GM12878 (cell line): ENCODE measurements around the gene ENDOG. TPM values are rescaled to one million over a fixed set of nuclear protein-coding genes. Genes with fewer than 3 reads are reported as not detected.

ENCODE experiments used
- ASH2L ChIP-seq: fragments of 300-600, 200-600 bp; sonication (generic); IDR thresholded peaks from 2 replicates; pipeline ENCODE4 v1.6.1; 2017; ENCODE audit warnings: low read depth, mild to moderate bottlenecking, borderline replicate concordance
- CBX5 ChIP-seq: sonication (generic); IDR thresholded peaks from 2 replicates; pipeline ENCODE4 v1.6.1; 2016; ENCODE audit warnings: low read depth, moderate library complexity, mild to moderate bottlenecking, inconsistent platforms
- CREB1 ChIP-seq: IDR thresholded peaks from 2 replicates; pipeline ENCODE4 v1.6.1; 2012; ENCODE audit warnings: low read depth, mild to moderate bottlenecking, inconsistent platforms
- ELK1 ChIP-seq: IDR thresholded peaks from 2 replicates; pipeline ENCODE4 v1.6.1; 2012; ENCODE audit warnings: low read depth, low read length, improper control_type of control experiment
- MTA2 ChIP-seq: fragments of 450-650 bp; IDR thresholded peaks from 2 replicates; pipeline ENCODE4 v1.6.1; 2016; ENCODE audit warnings: low read depth, mild to moderate bottlenecking, moderate library complexity
- NFYA ChIP-seq: IDR thresholded peaks from 2 replicates; pipeline ENCODE4 v1.6.1; 2011; ENCODE audit warnings: low read depth, mild to moderate bottlenecking, low read length, improper control_type of control experiment, borderline replicate concordance
- PAX5 ChIP-seq: IDR thresholded peaks from 2 replicates; pipeline ENCODE4 v1.6.1; 2011; ENCODE audit warnings: low read depth, low read length, borderline replicate concordance
- POLR2AphosphoS5 ChIP-seq: IDR thresholded peaks from 2 replicates; pipeline ENCODE4 v1.6.1; 2011; ENCODE audit warnings: mild to moderate bottlenecking, low read length, inconsistent platforms
- REST ChIP-seq: IDR thresholded peaks from 2 replicates; pipeline ENCODE4 v1.6.1; 2012; ENCODE audit warnings: mild to moderate bottlenecking, low read depth, low read length
- SIX5 ChIP-seq: IDR thresholded peaks from 2 replicates; pipeline ENCODE4 v1.6.1; 2011; ENCODE audit warnings: mild to moderate bottlenecking, low read depth, low read length, moderate library complexity; ENCODE audit not compliant: severe bottlenecking
- SMAD5 ChIP-seq: IDR thresholded peaks from 2 replicates; pipeline ENCODE4 v1.6.1; 2016; ENCODE audit warnings: antibody characterized with exemption, low read depth
- SRF ChIP-seq, 2 experiments: IDR thresholded peaks; 2 replicates each; pipeline ENCODE4 v1.6.1; 2011; ENCODE audit warnings: low read depth in 2 of 2, low read length in 2 of 2, mild to moderate bottlenecking in 1 of 2, moderate library complexity in 1 of 2
- STAT3 ChIP-seq: IDR thresholded peaks from 2 replicates; pipeline ENCODE4 v1.6.1; 2011; ENCODE audit warnings: low read depth, low read length, improper control_type of control experiment
- TCF3 ChIP-seq: IDR thresholded peaks from 2 replicates; pipeline ENCODE4 v1.6.1; 2012; ENCODE audit warnings: low read depth, mild to moderate bottlenecking, low read length, borderline replicate concordance; ENCODE audit not compliant: insufficient read depth
- YY1 ChIP-seq: IDR thresholded peaks from 2 replicates; pipeline ENCODE4 v1.6.1; 2011; ENCODE audit warnings: low read depth, mild to moderate bottlenecking, low read length
- ZBTB11 ChIP-seq: fragments of 450-650 bp; formaldehyde crosslinking; IDR thresholded peaks from 2 replicates; pipeline ENCODE4 v1.5.0; 2022; ENCODE audit warnings: mild to moderate bottlenecking, missing genetic modification characterization
- ZNF687 ChIP-seq: fragments of 450-650 bp; IDR thresholded peaks from 2 replicates; pipeline ENCODE4 v1.6.1; 2017; ENCODE audit warnings: mild to moderate bottlenecking, moderate library complexity
- polyA plus RNA-seq, 11 experiments: library from polyadenylated mRNA; depleted of rRNA in 4 of 11; unstranded in 6 of 11; stranded (reverse) in 5 of 11; fragments of >200 nt; fragmentation: Nextera tagmentation in 4 of 11; fragmentation: Illumina TruSeq in 1 of 11; extraction: Ambion mirVana in 4 of 11; extraction: Trizol in 1 of 11; gene quantifications; 1 replicate in 1 of 11; 2 replicates in 10 of 11; pipeline versions ENCODE4 v1.2.1 to v1.2.3, GENCODE V29; 2011 to 2016; ENCODE audit warnings: inconsistent platforms in 2 of 11, missing spikeins in 2 of 11, low read depth in 1 of 11
- total RNA-seq, 4 experiments: library from RNA; depleted of rRNA in 3 of 4; stranded (reverse); fragments of >200 nt in 3 of 4; fragmentation: Illumina TruSeq in 1 of 4; extraction: Trizol in 1 of 4; gene quantifications; 2 replicates each; pipeline versions ENCODE4 v1.2.1 to v1.2.3, GENCODE V29; 2013 to 2021

Gene ENDOG
- total and polyA plus RNA-seq, 10 of the 15 experiments (the other 5 are each of a cell fraction or from before 2014, with no cell fraction given): 0.84 to 29.2 (median 9.0) TPM

GRCh38 chr9:128771745-128772519, 46.4 kb upstream of the ENDOG start, which contains the start of gene ZER1 (continued):
- TF ChIP-seq CBX5 (peak; percentile 67; the same call in 1 of the 2 replicates), STAT3 (no peak), ELK1 (peak; percentile 75), TCF3 (peak; percentile 70; the same call in 1 of the 2 replicates), NFYA (no peak), PAX5 (0 out of 2 replicates have a peak, but pooled peaks have one; percentile 5), POLR2AphosphoS5 (peak; percentile 78), CREB1 (peak; percentile 94), SMAD5 (no peak; the same call in 1 of the 2 replicates), MTA2 (no peak), SIX5 (peak; percentile 66), REST (no peak), ASH2L (no peak), YY1 (peak; percentile 87), ZBTB11 (CRISPR knock-in tag) (peak; percentile 97), SRF (IDR thresholded peaks at IDR 0.05; ENCODE audit: low read depth in 2 of 2, low read length in 2 of 2) (peak; percentile 30 to 91; a peak in 2 of 4 replicates), ZNF687 (peak; percentile 70)
